Hindlimb muscle (tissue), 1 donor: ENCODE measurements around the gene CHCHD2. TPM values are rescaled to one million over a fixed set of nuclear protein-coding genes. Genes with fewer than 3 reads are reported as not detected.
A peak's percentile ranks its signal among the peaks of the same experiment; 100 is the strongest.
"Not testable (repeated sequence)": the region's sequence is repeated elsewhere in the genome, so short reads cannot be mapped to it uniquely, and the experiment has no call there.

Experiments used
- DNase-seq: peaks from one replicate; pipeline ENCODE4 v3.0.0-alpha.2; 2013
- polyA plus RNA-seq: library from polyadenylated mRNA; unstranded; fragments of 120-200 nt; gene quantifications from one replicate; pipeline ENCODE4 v1.2.1, GENCODE V29; 2013; ENCODE audit not compliant: insufficient read length

CHCHD2 gene, protein sequence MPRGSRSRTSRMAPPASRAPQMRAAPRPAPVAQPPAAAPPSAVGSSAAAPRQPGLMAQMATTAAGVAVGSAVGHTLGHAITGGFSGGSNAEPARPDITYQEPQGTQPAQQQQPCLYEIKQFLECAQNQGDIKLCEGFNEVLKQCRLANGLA
- polyA plus RNA-seq = 238 TPM

GRCh38 chr7:56106108-56107073 is at the start of gene CHCHD2:
CHCHD2 (minus strand) TSS chr7:56106476; CDS start chr7:56106413, 63 bp downstream.
- DNase-seq = peak; percentile 99

DNA sequence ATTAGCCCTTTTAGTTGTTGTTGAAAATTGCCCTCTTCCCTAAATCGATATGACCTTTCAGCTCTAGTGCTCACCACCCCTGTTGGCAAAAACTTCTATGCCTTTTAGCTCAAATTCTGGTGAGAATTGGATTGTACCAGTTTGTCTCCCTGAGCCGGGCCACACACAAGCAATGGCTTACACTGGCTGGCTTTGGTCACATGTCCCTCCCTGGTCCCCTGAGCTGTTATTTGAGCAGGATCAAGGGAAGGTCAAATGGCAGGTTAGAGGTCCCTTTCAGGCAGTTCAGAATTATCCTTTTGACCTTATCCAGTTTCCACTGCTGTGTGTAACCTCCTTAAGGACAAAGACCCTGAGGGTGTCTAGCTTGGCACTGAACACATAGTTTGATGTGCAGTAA is 24.8 kb upstream of the CHCHD2 start:
- not testable (repeated sequence) for DNase-seq

GRCh38 chr7:56127241-56127975 is 21.1 kb upstream of the CHCHD2 start:
- DNase-seq = no peak

GRCh38 chr7:56125831-56126230 is 19.6 kb upstream of the CHCHD2 start:
- no peak for DNase-seq

GRCh38 chr7:56124981-56125380 is 18.7 kb upstream of the CHCHD2 start:
- no peak for DNase-seq

- DNase-seq = no peak
Observed at GRCh38 chr7:56121440-56121839, 15.2 kb upstream of the CHCHD2 start.

GRCh38 chr7:56115852-56116538 is 9.7 kb upstream of the CHCHD2 start, which contains the start of gene NUPR2:
NUPR2 (minus strand) TSS chr7:56116417; CDS start chr7:56116314, 103 bp downstream.
- no peak for DNase-seq

- not testable (repeated sequence) for DNase-seq
Observed at GRCh38 chr7:56112244-56112643, 6.0 kb upstream of the CHCHD2 start.

GRCh38 chr7:56110611-56111010 is 4.3 kb upstream of the CHCHD2 start:
- DNase-seq = no peak

- DNase-seq = no peak
Observed at GRCh38 chr7:56107954-56108258, 1.6 kb upstream of the CHCHD2 start.

- DNase-seq = no peak
Observed at GRCh38 chr7:56105508-56105907, 768 bp downstream of the CHCHD2 start.

DNA sequence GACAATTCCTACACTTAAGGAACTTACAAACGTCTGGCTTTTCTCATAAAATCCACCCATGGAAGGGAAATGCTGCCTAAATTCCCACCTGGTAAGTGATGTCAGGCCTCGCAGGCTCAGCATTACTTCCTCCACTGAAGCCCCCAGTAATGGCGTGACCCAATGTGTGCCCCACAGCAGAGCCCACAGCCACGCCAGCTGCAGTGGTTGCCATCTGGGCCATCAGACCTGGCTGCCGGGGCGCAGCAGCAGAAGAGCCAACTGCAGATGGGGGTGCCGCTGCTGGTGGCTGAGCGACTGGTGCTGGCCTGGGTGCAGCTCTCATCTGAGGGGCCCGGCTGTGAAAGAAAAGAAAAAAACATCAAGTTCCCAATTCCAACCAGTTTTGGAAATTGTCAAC is 2.1 kb downstream of the CHCHD2 start:
- not testable (repeated sequence) for DNase-seq

DNA sequence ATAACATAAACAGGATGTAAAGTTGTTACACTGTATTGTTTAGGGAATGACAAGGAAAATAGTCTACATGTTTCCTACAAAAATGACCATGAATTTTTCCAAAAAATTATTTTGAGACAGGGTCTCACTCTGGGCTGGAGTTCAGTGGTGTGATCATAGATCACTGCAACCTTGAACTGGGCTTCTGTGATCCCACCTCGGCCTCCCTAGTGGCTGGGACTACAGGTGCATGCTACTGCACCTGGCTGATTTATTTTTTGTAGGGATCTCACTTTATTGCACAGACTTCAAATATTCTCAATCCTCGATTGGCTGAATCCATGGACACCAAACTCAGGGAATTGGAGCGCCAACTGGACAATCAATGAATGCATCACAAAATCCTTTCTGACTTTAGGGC is 6.6 kb downstream of the CHCHD2 start:
- DNase-seq = no peak

DNA sequence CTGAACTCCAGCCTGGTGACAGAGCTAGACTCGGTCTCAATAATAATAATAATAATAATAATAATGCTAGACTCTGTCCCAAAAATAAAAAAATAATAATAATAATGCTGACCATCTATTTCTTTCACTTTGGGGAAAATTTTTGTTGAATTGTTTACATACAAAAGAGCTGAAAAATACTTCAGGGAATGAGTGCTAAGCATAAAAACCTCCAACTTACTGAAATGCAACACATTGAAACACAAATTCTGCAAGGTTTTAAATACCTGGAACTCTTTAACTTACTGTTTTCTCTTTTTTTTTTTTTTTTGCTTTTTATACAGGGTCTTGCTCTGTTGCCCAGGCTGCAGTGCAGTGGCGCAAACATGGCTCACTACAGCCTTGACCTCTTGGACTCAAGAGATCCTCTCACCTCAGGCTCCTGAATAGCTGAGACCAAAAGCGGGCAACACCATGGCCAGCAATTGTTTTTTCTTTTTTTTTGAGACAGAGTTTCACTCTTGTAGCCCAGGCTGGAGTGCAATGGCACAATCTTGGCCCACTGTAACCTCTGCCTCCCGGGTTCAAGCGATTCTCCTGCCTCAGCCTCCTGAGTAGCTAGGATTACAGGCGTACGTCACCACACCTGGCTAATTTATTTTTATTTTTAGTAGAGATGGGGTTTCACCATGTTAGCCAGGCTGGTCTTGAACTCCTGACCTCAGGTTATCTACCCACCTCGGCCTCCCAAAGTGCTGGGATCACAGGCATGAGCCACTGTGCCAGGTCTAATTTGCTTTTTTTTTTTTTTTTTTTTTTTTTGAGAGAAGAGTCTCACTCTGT is 7.9 kb downstream of the CHCHD2 start:
- not testable (repeated sequence) for DNase-seq

- no peak for DNase-seq
Observed at GRCh38 chr7:56097700-56098099, 8.6 kb downstream of the CHCHD2 start.

DNA sequence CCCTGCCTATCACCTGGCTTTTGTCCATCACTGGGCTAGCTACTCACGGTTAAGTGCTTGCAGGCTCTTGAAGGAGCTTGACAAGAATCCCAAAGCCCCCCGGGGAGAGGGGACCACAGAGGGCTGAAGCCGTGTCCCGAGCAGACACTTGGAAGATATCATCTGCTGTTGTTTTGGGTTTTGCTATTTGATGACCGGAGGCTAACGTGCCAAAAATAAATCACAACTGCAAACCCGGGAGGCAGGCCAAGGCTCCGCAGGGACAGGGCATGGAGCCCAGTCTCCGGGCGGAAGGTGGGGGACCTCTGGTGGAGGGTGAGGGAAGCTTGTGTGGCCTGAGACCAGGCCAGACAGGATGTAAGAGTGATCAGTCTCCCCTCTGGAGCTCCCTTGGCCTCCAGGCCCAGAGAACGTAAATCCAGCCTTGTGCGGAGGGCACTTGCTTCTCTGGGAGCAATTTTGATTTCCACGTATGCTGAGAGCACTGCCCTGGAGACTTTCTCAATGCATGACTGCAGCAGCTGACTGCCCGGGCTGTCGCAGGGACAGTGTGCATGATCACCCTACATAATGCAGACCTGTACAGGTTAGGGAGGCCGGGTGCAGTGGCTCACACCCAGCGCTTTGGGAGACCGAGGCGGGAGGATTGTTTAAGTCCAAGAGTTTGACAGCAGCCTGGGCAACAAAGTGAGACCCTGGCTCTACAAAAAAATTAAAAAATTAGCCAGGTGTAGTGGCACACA is 13.3 kb downstream of the CHCHD2 start, which contains the start of gene PHKG1:
Gene PHKG1 (minus strand): TSS at position 164 of the 743 bp plus-strand sequence. CDS start 4,011 bp downstream, outside the sequence.
- DNase-seq = peak; percentile 77

DNA sequence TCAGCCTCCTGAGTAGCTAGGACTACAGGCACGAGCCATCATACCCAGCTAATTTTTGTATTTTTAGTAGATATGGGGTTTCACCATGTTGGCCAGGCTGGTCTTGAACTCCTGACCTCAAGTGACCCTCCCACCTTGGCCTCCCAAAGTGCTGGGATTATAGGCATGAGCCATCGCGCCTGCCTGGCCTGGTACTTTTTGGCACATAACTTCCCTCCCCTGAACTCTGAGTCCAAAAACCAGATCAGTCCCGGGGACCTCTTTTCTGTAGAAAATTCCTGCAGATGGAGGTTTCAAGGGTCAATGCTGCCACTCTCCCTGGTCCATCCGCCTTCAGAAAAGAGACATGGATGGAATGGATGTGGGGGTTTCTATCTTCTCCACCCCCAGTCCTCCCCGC is 13.9 kb downstream of the CHCHD2 start:
- DNase-seq = not testable (repeated sequence)

- DNase-seq = no peak
Observed at GRCh38 chr7:56091591-56091990, 14.7 kb downstream of the CHCHD2 start.

GRCh38 chr7:56087445-56087844 is 18.8 kb downstream of the CHCHD2 start:
- DNase-seq = no peak

GRCh38 chr7:56086761-56087160 is 19.5 kb downstream of the CHCHD2 start:
- no peak for DNase-seq
